Chondrocyte (in vitro differentiated cells): ENCODE results near the gene ZNF488. TPM values are rescaled to one million over a fixed set of nuclear protein-coding genes. Genes with fewer than 3 reads are reported as not detected.

ENCODE experiments used
- DNase-seq: peaks from one replicate; pipeline ENCODE4 v3.0.0; 2021; ENCODE audit warnings: mixed read lengths, low spot score
- H3K27ac Mint-ChIP-seq: one replicate; pipeline ENCODE4 v1.8.0; 2021; ENCODE audit warnings: mild to moderate bottlenecking, moderate library complexity, mixed read lengths; ENCODE audit not compliant: unreplicated experiment
- H3K27me3 Mint-ChIP-seq: 2 replicates; pipeline ENCODE4 v1.8.0; 2021; ENCODE audit warnings: low read depth, mixed read lengths
- H3K36me3 Mint-ChIP-seq: 2 replicates; pipeline ENCODE4 v1.8.0; 2021; ENCODE audit warnings: low read depth, mixed read lengths
- H3K4me1 Mint-ChIP-seq: 2 replicates; pipeline ENCODE4 v1.8.0; 2021; ENCODE audit warnings: low read depth, mild to moderate bottlenecking, mixed read lengths
- H3K4me3 Mint-ChIP-seq: one replicate; pipeline ENCODE4 v1.8.0; 2021; ENCODE audit warnings: mild to moderate bottlenecking, moderate library complexity, mixed read lengths; ENCODE audit not compliant: unreplicated experiment
- H3K9me3 Mint-ChIP-seq: 2 replicates; pipeline ENCODE4 v1.8.0; 2021; ENCODE audit warnings: low read depth, mixed read lengths
- total RNA-seq: library from RNA; stranded (reverse); gene quantifications from 3 replicates; pipeline ENCODE4 v1.2.1, GENCODE V29; 2021
- TF ChIP-seq, protein P1 (sequence below): fragments of 200-600 bp; sonication (generic); IDR thresholded peaks from 2 replicates; pipeline ENCODE4 v1.5.0; 2021; ENCODE audit warnings: antibody characterized with exemption, mild to moderate bottlenecking, moderate library complexity

ZNF488 gene
- total RNA-seq, 1 donor from 2014 or later, result 0.17 TPM

DNA sequence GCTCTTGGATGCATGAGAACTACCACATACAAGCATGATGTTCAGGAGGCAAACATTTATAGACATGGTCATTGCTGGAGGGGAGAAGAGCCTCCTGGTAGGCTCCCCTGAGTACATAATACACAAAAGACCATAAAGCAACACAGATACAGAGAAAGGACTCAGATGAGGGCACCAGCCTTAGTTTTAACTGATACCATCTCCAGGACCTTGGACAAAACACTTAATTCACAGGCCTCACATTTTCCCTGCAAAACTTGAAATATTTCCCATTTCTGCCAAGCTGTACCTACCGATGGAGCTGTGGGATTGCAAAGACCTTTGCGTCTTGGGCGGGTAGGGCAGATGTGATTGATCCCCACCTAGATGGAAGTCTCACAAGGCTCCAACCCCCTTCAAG is 16.7 kb upstream of the ZNF488 start:
- H3K4me3 Mint-ChIP-seq, result no peak overlapping the region
- no peaks in the 10 kb centered on the region for H3K27me3 Mint-ChIP-seq
- peaks cover 10% of the 10 kb centered on the region for H3K9me3 Mint-ChIP-seq
- no peaks in the 10 kb centered on the region for H3K36me3 Mint-ChIP-seq
- DNase-seq, result no peak
- no peak overlapping the region for H3K27ac Mint-ChIP-seq
- peaks cover 24% of the 10 kb centered on the region for H3K4me1 Mint-ChIP-seq
- TF ChIP-seq, protein P1, sequence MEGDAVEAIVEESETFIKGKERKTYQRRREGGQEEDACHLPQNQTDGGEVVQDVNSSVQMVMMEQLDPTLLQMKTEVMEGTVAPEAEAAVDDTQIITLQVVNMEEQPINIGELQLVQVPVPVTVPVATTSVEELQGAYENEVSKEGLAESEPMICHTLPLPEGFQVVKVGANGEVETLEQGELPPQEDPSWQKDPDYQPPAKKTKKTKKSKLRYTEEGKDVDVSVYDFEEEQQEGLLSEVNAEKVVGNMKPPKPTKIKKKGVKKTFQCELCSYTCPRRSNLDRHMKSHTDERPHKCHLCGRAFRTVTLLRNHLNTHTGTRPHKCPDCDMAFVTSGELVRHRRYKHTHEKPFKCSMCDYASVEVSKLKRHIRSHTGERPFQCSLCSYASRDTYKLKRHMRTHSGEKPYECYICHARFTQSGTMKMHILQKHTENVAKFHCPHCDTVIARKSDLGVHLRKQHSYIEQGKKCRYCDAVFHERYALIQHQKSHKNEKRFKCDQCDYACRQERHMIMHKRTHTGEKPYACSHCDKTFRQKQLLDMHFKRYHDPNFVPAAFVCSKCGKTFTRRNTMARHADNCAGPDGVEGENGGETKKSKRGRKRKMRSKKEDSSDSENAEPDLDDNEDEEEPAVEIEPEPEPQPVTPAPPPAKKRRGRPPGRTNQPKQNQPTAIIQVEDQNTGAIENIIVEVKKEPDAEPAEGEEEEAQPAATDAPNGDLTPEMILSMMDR, result no peak

DNA sequence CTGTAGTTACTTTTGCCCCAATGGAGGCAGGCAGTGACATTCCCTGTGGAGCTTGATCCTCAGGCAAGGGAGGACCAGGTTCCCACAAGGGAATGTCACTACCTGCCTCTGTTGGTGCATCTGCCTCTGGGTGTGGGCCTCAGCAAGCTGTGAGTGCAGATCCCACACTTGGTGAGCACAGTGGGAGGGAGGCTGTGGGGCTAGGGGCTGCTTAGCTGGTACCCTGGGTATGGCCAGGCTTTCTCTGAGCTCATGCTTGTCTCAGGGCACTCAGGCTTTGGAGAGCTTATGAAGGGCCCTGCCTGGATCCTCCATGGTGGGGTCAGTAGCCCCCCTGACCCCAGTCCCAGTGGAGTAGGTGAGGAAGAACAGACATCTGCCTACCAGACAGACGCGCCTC is 16.2 kb upstream of the ZNF488 start:
- H3K27me3 Mint-ChIP-seq, result no peaks in the 10 kb centered on the region
- H3K27ac Mint-ChIP-seq, result no peak overlapping the region
- H3K4me1 Mint-ChIP-seq, result peaks cover 24% of the 10 kb centered on the region
- DNase-seq, result no peak
- TF ChIP-seq, protein P1, result no peak
- H3K36me3 Mint-ChIP-seq, result peaks cover 2% of the 10 kb centered on the region
- H3K9me3 Mint-ChIP-seq, result peaks cover 12% of the 10 kb centered on the region
- H3K4me3 Mint-ChIP-seq, result no peak overlapping the region

DNA sequence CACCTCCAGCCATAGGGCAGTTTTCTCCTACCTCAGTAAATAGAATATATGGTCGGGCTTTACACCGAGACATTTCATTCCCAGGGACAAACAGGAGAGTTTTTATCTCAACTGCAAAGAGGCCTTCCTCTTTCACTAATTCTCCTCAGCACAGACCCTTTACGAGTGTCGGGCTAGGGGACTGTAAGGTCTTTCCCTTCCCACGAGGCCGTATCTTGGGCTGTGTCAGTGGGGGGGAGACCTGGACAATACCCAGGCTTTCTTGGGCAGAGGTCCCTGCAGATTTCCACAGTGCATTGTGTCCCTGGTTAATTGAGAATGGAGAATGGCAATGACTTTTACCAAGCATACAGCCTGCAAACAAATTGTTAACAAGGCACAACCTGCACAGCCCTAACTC is 13.2 kb upstream of the ZNF488 start:
- Mint-ChIP-seq H3K27me3 (peaks cover 5% of the 10 kb centered on the region), H3K9me3 (peaks cover 12% of the 10 kb centered on the region), H3K4me3 (no peak overlapping the region), H3K4me1 (peaks cover 4% of the 10 kb centered on the region), H3K27ac (no peak overlapping the region), H3K36me3 (peaks cover 2% of the 10 kb centered on the region)
- DNase-seq, result no peak
- TF ChIP-seq, protein P1, result no peak

DNA sequence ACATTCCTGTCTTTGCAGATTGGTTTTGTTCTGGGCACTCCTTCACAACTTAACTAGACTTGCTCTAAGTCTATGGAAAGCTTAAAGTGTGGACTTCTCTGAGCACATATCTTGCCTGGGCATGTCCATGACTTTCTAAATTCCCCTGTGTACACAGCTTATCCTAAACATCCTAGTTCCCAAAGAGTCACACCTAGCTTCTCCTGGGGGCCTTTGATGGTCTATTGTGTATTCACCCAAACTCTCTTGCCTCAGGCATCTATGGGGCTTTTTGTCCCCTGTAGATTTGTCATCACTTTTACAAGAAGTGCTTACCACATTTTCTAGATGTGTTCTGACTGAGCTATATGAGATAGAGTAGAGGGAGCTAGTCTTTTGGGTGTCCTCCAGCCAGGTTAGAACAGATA is 12.2 kb upstream of the ZNF488 start:
- TF ChIP-seq, protein P1, result no peak
- H3K27ac Mint-ChIP-seq, result no peak overlapping the region
- no peak for DNase-seq
- no peak overlapping the region for H3K4me3 Mint-ChIP-seq
- H3K36me3 Mint-ChIP-seq, result peaks cover 2% of the 10 kb centered on the region
- H3K27me3 Mint-ChIP-seq, result peaks cover 7% of the 10 kb centered on the region
- H3K4me1 Mint-ChIP-seq, result no peaks in the 10 kb centered on the region
- peaks cover 12% of the 10 kb centered on the region for H3K9me3 Mint-ChIP-seq

DNA sequence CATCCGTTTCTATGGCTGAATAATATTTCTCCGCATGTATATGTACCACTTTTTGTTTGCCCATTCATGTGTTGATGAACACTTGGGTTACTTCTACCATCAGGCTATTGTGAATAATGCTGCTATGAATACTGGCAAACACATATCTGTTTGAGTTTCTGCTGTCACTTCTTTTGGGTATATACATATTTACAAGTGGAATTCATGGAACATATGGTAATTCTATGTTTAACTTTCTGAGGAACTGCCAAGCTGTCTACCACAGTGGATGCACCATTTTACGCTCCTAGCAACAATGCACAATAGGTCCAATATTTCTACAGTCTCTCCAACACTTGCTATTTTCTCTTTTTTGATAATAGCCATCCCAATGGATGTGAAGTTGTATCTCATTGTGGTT is 5.5 kb upstream of the ZNF488 start:
- no peak overlapping the region for H3K4me3 Mint-ChIP-seq

More for the DNA sequence above, 5.5 kb upstream of the ZNF488 start:
- peaks cover 4% of the 10 kb centered on the region for H3K4me1 Mint-ChIP-seq
- no peak for DNase-seq
- TF ChIP-seq, protein P1, result no peak
- H3K9me3 Mint-ChIP-seq, result peaks cover 4% of the 10 kb centered on the region
- H3K27me3 Mint-ChIP-seq, result peaks cover 7% of the 10 kb centered on the region
- no peaks in the 10 kb centered on the region for H3K36me3 Mint-ChIP-seq
- no peak overlapping the region for H3K27ac Mint-ChIP-seq
